Effector memory CD8-positive, alpha-beta T cell (primary cell): ENCODE measurements around the gene TGFB2.

Source experiments
- ATAC-seq: fragments of 150-1000 bp; cut with Tn5 transposase; replicated peaks from 2 replicates; pipeline ENCODE4 v1.10.0; 2021; ENCODE audit warnings: mild to moderate bottlenecking, moderate library complexity
- DNase-seq, 3 experiments: peaks; one replicate each; pipeline ENCODE4 v3.0.0; 2021
- H3K27ac Mint-ChIP-seq, 2 donors: one replicate each; pipeline ENCODE4 v1.8.0; 2022; ENCODE audit warnings: mild to moderate bottlenecking in 2 of 2, mixed read lengths in 2 of 2, moderate library complexity in 2 of 2
- H3K27me3 Mint-ChIP-seq, 2 donors: one replicate each; pipeline ENCODE4 v1.8.0; 2022; ENCODE audit warnings: mixed read lengths in 2 of 2
- H3K36me3 Mint-ChIP-seq: one replicate; pipeline ENCODE4 v1.8.0; 2022; ENCODE audit warnings: mild to moderate bottlenecking, moderate library complexity, mixed read lengths; ENCODE audit not compliant: insufficient read depth
- H3K4me1 Mint-ChIP-seq, 2 donors: one replicate each; pipeline ENCODE4 v1.8.0; 2022; ENCODE audit warnings: low read depth in 2 of 2, mixed read lengths in 2 of 2
- H3K4me3 Mint-ChIP-seq, 2 donors: one replicate each; pipeline ENCODE4 v1.8.0; 2022; ENCODE audit warnings: mild to moderate bottlenecking in 2 of 2, mixed read lengths in 2 of 2, moderate library complexity in 2 of 2
- H3K9me3 Mint-ChIP-seq, 2 donors: one replicate each; pipeline ENCODE4 v1.8.0; 2022; ENCODE audit warnings: mixed read lengths in 2 of 2

Gene TGFB2

GRCh38 chr1:218394989-218395388 lies 49.9 kb downstream of the TGFB2 start:
- Mint-ChIP-seq H3K27ac (no peak overlapping the region), H3K4me3 (no peak overlapping the region), H3K9me3 (no peaks in the 10 kb centered on the region), H3K4me1 (no peaks in the 10 kb centered on the region), H3K36me3 (no peaks in the 10 kb centered on the region), H3K27me3 (peaks cover 26 to 38% of the 10 kb centered on the region in 2 donors)
- DNase-seq (no peak), ATAC-seq (no peak)

GRCh38 chr1:218395916-218396315 lies 50.8 kb downstream of the TGFB2 start:
- H3K27ac Mint-ChIP-seq = no peak overlapping the region
- no peaks in the 10 kb centered on the region for H3K36me3 Mint-ChIP-seq
- DNase-seq (no peak), ATAC-seq (no peak)
- H3K27me3 Mint-ChIP-seq = peaks cover 21 to 39% of the 10 kb centered on the region in 2 donors
- no peaks in the 10 kb centered on the region for H3K9me3 Mint-ChIP-seq
- H3K4me3 Mint-ChIP-seq = no peak overlapping the region
- no peaks in the 10 kb centered on the region for H3K4me1 Mint-ChIP-seq

- H3K9me3 Mint-ChIP-seq = no peaks in the 10 kb centered on the region
- ATAC-seq (no peak), DNase-seq (no peak)
- H3K36me3 Mint-ChIP-seq = no peaks in the 10 kb centered on the region
- H3K27ac Mint-ChIP-seq = no peak overlapping the region
- H3K27me3 Mint-ChIP-seq = peaks cover 17 to 34% of the 10 kb centered on the region in 2 donors
- no peak overlapping the region for H3K4me3 Mint-ChIP-seq
- no peaks in the 10 kb centered on the region for H3K4me1 Mint-ChIP-seq
Measured at GRCh38 chr1:218397752-218398339, 52.7 kb downstream of the TGFB2 start.

- ATAC-seq (no peak), DNase-seq (no peak)
- H3K9me3 Mint-ChIP-seq = no peaks in the 10 kb centered on the region
- peaks cover 14 to 34% of the 10 kb centered on the region in 2 donors for H3K27me3 Mint-ChIP-seq
- no peak overlapping the region for H3K27ac Mint-ChIP-seq
- H3K36me3 Mint-ChIP-seq = no peaks in the 10 kb centered on the region
- no peak overlapping the region for H3K4me3 Mint-ChIP-seq
- no peaks in the 10 kb centered on the region for H3K4me1 Mint-ChIP-seq
Measured at GRCh38 chr1:218400624-218401023, 55.5 kb downstream of the TGFB2 start.

- DNase-seq = no peak
- ATAC-seq = no peak
- H3K27ac Mint-ChIP-seq = no peak overlapping the region
- H3K9me3 Mint-ChIP-seq = no peaks in the 10 kb centered on the region
- no peak overlapping the region for H3K4me3 Mint-ChIP-seq
- no peaks in the 10 kb centered on the region for H3K4me1 Mint-ChIP-seq
- H3K36me3 Mint-ChIP-seq = no peaks in the 10 kb centered on the region
- peaks cover 14 to 34% of the 10 kb centered on the region in 2 donors for H3K27me3 Mint-ChIP-seq
Measured at GRCh38 chr1:218401441-218401997, 56.4 kb downstream of the TGFB2 start.

GRCh38 chr1:218401998-218402785 lies 57.1 kb downstream of the TGFB2 start:
- peaks cover 14 to 34% of the 10 kb centered on the region in 2 donors for H3K27me3 Mint-ChIP-seq
- DNase-seq (no peak), ATAC-seq (no peak)
- no peaks in the 10 kb centered on the region for H3K9me3 Mint-ChIP-seq
- H3K4me3 Mint-ChIP-seq = no peak overlapping the region
- H3K27ac Mint-ChIP-seq = no peak overlapping the region
- no peaks in the 10 kb centered on the region for H3K4me1 Mint-ChIP-seq
- H3K36me3 Mint-ChIP-seq = no peaks in the 10 kb centered on the region

GRCh38 chr1:218402786-218403120 lies 57.6 kb downstream of the TGFB2 start:
- H3K36me3 Mint-ChIP-seq = no peaks in the 10 kb centered on the region
- ATAC-seq (no peak), DNase-seq (no peak)
- no peak overlapping the region for H3K27ac Mint-ChIP-seq
- no peak overlapping the region for H3K4me3 Mint-ChIP-seq
- H3K4me1 Mint-ChIP-seq = no peaks in the 10 kb centered on the region
- H3K27me3 Mint-ChIP-seq = peaks cover 12 to 31% of the 10 kb centered on the region in 2 donors
- H3K9me3 Mint-ChIP-seq = no peaks in the 10 kb centered on the region

- no peak overlapping the region for H3K27ac Mint-ChIP-seq
- H3K36me3 Mint-ChIP-seq = no peaks in the 10 kb centered on the region
- H3K4me1 Mint-ChIP-seq = no peaks in the 10 kb centered on the region
- no peaks in the 10 kb centered on the region for H3K9me3 Mint-ChIP-seq
- no peak overlapping the region for H3K4me3 Mint-ChIP-seq
- H3K27me3 Mint-ChIP-seq = peaks cover 7 to 26% of the 10 kb centered on the region in 2 donors
- DNase-seq = no peak
- no peak for ATAC-seq
Measured at GRCh38 chr1:218403300-218403699, 58.2 kb downstream of the TGFB2 start.

GRCh38 chr1:218407630-218408029 lies 62.5 kb downstream of the TGFB2 start:
- Mint-ChIP-seq H3K27ac (no peak overlapping the region), H3K4me1 (no peaks in the 10 kb centered on the region), H3K9me3 (no peaks in the 10 kb centered on the region), H3K27me3 (peaks cover 1 to 12% of the 10 kb centered on the region in 2 donors), H3K36me3 (no peaks in the 10 kb centered on the region), H3K4me3 (no peak overlapping the region)
- DNase-seq (no peak), ATAC-seq (no peak)

DNA sequence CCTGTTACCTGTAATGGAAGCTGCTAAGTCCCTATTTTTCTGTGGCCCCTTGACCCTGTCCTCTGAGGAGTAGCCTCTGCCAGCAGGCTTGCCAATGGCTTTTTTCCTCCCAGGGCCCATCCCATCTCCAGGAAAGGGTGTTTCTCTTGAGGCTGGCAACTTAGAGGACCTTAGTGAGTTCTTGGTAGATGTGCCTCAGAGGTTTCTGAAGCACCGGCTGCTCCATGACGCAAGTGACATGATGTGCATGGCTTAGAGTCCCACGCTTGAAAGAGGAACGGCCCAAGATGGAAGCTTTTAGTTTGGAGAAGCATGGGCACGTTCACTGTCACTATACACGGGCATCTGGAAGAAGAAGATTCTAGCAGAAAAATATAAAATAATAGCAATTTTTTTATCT lies 63.0 kb downstream of the TGFB2 start:
- DNase-seq (no peak), ATAC-seq (no peak)
- Mint-ChIP-seq H3K9me3 (no peaks in the 10 kb centered on the region), H3K4me1 (no peaks in the 10 kb centered on the region), H3K36me3 (no peaks in the 10 kb centered on the region), H3K27ac (no peak overlapping the region), H3K4me3 (no peak overlapping the region), H3K27me3 (peaks cover 0 to 12% of the 10 kb centered on the region in 2 donors)

DNA sequence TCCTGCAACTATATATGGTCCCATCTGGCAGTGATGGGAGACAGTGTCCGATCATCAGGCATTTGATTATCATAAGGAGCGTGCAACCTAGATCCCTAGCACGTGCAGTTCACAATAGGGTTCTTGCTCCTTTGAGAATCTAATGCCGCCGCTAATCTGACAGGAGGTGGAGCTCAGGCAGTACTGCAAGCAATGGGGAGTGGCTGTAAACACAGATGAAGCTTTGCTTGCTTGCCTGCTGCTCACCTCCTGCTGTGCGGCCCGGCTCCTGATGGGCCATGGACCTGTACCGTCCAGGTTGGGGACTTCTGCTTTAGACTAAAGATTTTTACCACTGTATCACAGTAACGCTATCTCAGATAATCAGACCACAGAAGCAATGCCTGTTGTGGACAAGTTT lies 63.8 kb downstream of the TGFB2 start:
- no peak for DNase-seq
- ATAC-seq = no peak
- H3K36me3 Mint-ChIP-seq = no peaks in the 10 kb centered on the region
- H3K9me3 Mint-ChIP-seq = no peaks in the 10 kb centered on the region
- no peaks in the 10 kb centered on the region for H3K4me1 Mint-ChIP-seq
- H3K27me3 Mint-ChIP-seq = peaks cover 0 to 12% of the 10 kb centered on the region in 2 donors
- no peak overlapping the region for H3K27ac Mint-ChIP-seq
- no peak overlapping the region for H3K4me3 Mint-ChIP-seq

DNA sequence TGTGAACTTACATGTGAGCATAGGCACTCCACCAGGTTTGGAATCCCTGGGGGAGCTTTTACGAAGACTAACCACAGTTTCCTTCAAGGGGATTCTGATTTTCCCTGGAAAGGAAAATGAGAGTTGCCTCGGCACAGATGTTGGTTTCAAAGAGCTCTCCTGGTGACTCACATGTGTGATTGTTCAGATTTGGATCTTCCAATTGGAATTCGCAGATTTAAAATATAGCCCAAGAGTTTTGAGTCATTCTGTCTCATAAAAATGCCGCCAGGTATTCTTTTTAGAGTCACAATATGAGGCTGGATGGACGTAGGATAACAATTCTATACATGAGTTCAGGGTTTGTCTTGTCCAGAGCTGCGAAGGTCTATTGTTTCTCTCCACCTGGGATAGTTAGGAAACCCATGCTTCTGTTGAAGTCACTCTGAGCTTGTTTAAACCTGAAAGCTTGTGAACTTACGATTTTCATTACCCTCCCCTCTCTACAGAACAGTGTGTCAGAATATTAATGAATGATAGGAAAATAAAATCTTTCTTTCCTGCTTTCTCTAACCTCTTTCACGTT lies 64.9 kb downstream of the TGFB2 start:
- no peaks in the 10 kb centered on the region for H3K9me3 Mint-ChIP-seq
- no peaks in the 10 kb centered on the region for H3K4me1 Mint-ChIP-seq
- ATAC-seq (no peak), DNase-seq (no peak)
- H3K4me3 Mint-ChIP-seq = no peak overlapping the region
- no peaks in the 10 kb centered on the region for H3K36me3 Mint-ChIP-seq
- peaks cover 0 to 12% of the 10 kb centered on the region in 2 donors for H3K27me3 Mint-ChIP-seq
- no peak overlapping the region for H3K27ac Mint-ChIP-seq

DNA sequence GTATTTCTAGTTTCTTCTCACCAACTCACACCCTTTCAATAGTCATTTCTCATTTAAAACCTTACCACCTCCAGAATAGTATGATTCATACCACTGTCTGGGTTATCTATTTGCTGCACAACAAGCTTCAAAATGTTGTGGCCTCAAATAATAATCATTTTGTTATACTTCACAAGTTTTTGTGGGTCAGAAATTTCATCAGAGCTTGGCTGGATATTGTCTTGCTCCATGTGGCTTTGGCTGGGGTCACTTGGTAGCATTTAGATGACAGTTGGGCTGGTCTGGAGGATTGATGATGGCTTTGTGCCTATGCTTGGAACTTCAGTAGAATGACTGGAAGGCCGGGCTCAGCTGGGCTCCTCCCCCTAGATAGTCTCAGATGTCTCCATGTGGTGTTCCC lies 66.0 kb downstream of the TGFB2 start:
- H3K4me3 Mint-ChIP-seq = no peak overlapping the region
- H3K36me3 Mint-ChIP-seq = no peaks in the 10 kb centered on the region
- DNase-seq = no peak
- H3K27me3 Mint-ChIP-seq = peaks cover 0 to 12% of the 10 kb centered on the region in 2 donors
- ATAC-seq = no peak
- H3K4me1 Mint-ChIP-seq = no peaks in the 10 kb centered on the region
- H3K9me3 Mint-ChIP-seq = peaks cover 0 to 2% of the 10 kb centered on the region in 2 donors
- H3K27ac Mint-ChIP-seq = no peak overlapping the region

GRCh38 chr1:218412171-218412570 lies 67.0 kb downstream of the TGFB2 start:
- Mint-ChIP-seq H3K4me3 (no peak overlapping the region), H3K27me3 (peaks cover 0 to 12% of the 10 kb centered on the region in 2 donors), H3K27ac (no peak overlapping the region), H3K4me1 (no peaks in the 10 kb centered on the region), H3K36me3 (no peaks in the 10 kb centered on the region), H3K9me3 (peaks cover 0 to 2% of the 10 kb centered on the region in 2 donors)
- ATAC-seq (no peak), DNase-seq (no peak)
